T follicular helper cell (primary cell): Measurements from ENCODE around the gene TBC1D5.
"Not testable (repeated sequence)": the region's sequence is repeated elsewhere in the genome, so short reads cannot be mapped to it uniquely, and the experiment has no call there.

ENCODE experiments used
- DNase-seq: peaks from one replicate; pipeline ENCODE4 v3.0.0-alpha.2; 2020; ENCODE audit warnings: low read depth

TBC1D5 gene

GRCh38 chr3:17133632-17134545 is 608.5 kb downstream of the TBC1D5 start:
- DNase-seq = no peak

GRCh38 chr3:17132286-17133115 is 609.9 kb downstream of the TBC1D5 start:
- DNase-seq = no peak

GRCh38 chr3:17130956-17131355 is 611.5 kb downstream of the TBC1D5 start:
- DNase-seq = no peak

- DNase-seq = no peak
These were observed 612.9 kb downstream of the TBC1D5 start for GRCh38 chr3:17129556-17129955.

- DNase-seq = not testable (repeated sequence)
These were observed 613.8 kb downstream of the TBC1D5 start for GRCh38 chr3:17128671-17129070.

- no peak for DNase-seq
These were observed 616.5 kb downstream of the TBC1D5 start for GRCh38 chr3:17125738-17126442.

- DNase-seq = no peak
These were observed 619.7 kb downstream of the TBC1D5 start for GRCh38 chr3:17122758-17123157.

GRCh38 chr3:17121336-17121735 is 621.1 kb downstream of the TBC1D5 start:
- DNase-seq = no peak

GRCh38 chr3:17120115-17120514 is 622.3 kb downstream of the TBC1D5 start:
- DNase-seq = no peak

- no peak for DNase-seq
These were observed 623.0 kb downstream of the TBC1D5 start for GRCh38 chr3:17119201-17120072.

GRCh38 chr3:17118771-17119170 is 623.7 kb downstream of the TBC1D5 start:
- DNase-seq = no peak

GRCh38 chr3:17116007-17116600 is 626.3 kb downstream of the TBC1D5 start:
- no peak for DNase-seq

- no peak for DNase-seq
These were observed 627.2 kb downstream of the TBC1D5 start for GRCh38 chr3:17115186-17115585.

GRCh38 chr3:17111586-17111985 is 630.8 kb downstream of the TBC1D5 start:
- DNase-seq = no peak

- no peak for DNase-seq
These were observed 631.6 kb downstream of the TBC1D5 start for GRCh38 chr3:17110660-17111396.
